SK-N-SH (cell line): Measurements from ENCODE around the gene FKBP6.

Source experiments
- CHD2 ChIP-seq: fragments of 150-350 bp; IDR thresholded peaks from 2 replicates; pipeline ENCODE4 v1.6.1; 2018; ENCODE audit warnings: low read length; ENCODE audit not compliant: partially characterized antibody
- CTCF ChIP-seq: fragments of 200-600 bp; sonication (generic); IDR thresholded peaks from 2 replicates; pipeline ENCODE4 v1.6.1; 2017; ENCODE audit warnings: antibody characterized with exemption, mild to moderate bottlenecking, moderate library complexity
- EP300 ChIP-seq, 2 experiments: IDR thresholded peaks; 2 replicates each; pipeline versions ENCODE4 v1.4.0 to v1.6.1; 2012; ENCODE audit warnings: borderline replicate concordance in 1 of 2, low read depth in 1 of 2, low read length in 1 of 2
- EZH2phosphoT487 ChIP-seq: fragments of 200-600 bp; sonication (generic); IDR thresholded peaks from 2 replicates; pipeline ENCODE4 v1.6.1; 2017; ENCODE audit warnings: low read depth, mixed run types, mild to moderate bottlenecking, antibody characterized with exemption, moderate library complexity, borderline replicate concordance
- FOSL2 ChIP-seq: IDR thresholded peaks from 2 replicates; pipeline ENCODE4 v1.4.0; 2012; ENCODE audit warnings: low read depth, mild to moderate bottlenecking, moderate library complexity, borderline replicate concordance
- FOXM1 ChIP-seq: IDR thresholded peaks from 2 replicates; pipeline ENCODE4 v1.4.0; 2012; ENCODE audit warnings: low read depth, mild to moderate bottlenecking
- NRF1 ChIP-seq: IDR thresholded peaks from 2 replicates; pipeline ENCODE4 v1.6.1; 2012; ENCODE audit warnings: low read depth, mild to moderate bottlenecking, low read length
- POLR2AphosphoS5 ChIP-seq: IDR thresholded peaks from 2 replicates; pipeline ENCODE4 v1.6.1; 2012; ENCODE audit warnings: low read depth, low read length
- RAD21 ChIP-seq: IDR thresholded peaks from 2 replicates; pipeline ENCODE4 v1.6.1; 2012; ENCODE audit warnings: mild to moderate bottlenecking, low read length
- REST ChIP-seq: IDR thresholded peaks from 2 replicates; pipeline ENCODE4 v1.6.1; 2012; ENCODE audit warnings: mild to moderate bottlenecking, low read depth, low read length, moderate library complexity
- RFX5 ChIP-seq: IDR thresholded peaks from 2 replicates; pipeline ENCODE4 v1.6.1; 2012; ENCODE audit warnings: mild to moderate bottlenecking, improper control_type of control experiment, low read length
- USF1 ChIP-seq: IDR thresholded peaks from 2 replicates; pipeline ENCODE4 v1.4.0; 2012; ENCODE audit warnings: low read depth, borderline replicate concordance

DNA sequence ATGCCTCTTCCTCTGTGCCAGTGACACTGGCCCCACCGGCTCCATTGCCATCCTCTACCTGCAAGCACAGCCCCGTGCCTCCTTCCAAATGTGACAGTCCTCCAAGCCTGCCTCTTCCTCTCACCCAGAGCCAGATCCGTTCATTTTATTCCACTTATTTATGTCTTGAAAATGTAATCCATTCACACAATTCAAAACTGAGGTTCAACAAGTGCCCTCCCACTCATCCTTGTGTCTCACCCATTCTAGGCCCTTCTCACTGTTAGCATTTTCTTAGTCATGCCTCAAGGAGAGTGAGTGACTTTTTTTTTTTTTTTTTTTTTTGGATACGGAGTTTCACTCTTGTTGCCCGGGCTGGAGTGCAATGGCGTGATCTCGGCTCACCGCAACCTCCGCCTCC is 41.7 kb downstream of the FKBP6 start:
- no peak for TF ChIP-seq CTCF
- TF ChIP-seq POLR2AphosphoS5: no peak
- TF ChIP-seq REST: no peak
- no peak for TF ChIP-seq RAD21
- TF ChIP-seq USF1: no peak
- no peak for TF ChIP-seq EP300 (IDR thresholded peaks at IDR 0.05; ENCODE audit: borderline replicate concordance in 1 of 2, low read depth in 1 of 2, low read length in 1 of 2)
- no peak for TF ChIP-seq EZH2phosphoT487
- TF ChIP-seq FOXM1: no peak
- no peak for TF ChIP-seq FOSL2
- TF ChIP-seq NRF1: no peak
- no peak for TF ChIP-seq CHD2
- no peak for TF ChIP-seq RFX5
